GM12872 (cell line): ENCODE results near the gene EVC2.

ENCODE experiments used
- TF ChIP-seq, protein P1 (sequence below): IDR thresholded peaks from 3 replicates; pipeline ENCODE4 v1.5.1; 2011; ENCODE audit warnings: low read depth, mild to moderate bottlenecking, low read length, moderate library complexity; ENCODE audit not compliant: insufficient read depth

EVC2 gene

GRCh38 chr4:5553801-5554200, 154.6 kb downstream of the EVC2 start:
- TF ChIP-seq, protein P1, sequence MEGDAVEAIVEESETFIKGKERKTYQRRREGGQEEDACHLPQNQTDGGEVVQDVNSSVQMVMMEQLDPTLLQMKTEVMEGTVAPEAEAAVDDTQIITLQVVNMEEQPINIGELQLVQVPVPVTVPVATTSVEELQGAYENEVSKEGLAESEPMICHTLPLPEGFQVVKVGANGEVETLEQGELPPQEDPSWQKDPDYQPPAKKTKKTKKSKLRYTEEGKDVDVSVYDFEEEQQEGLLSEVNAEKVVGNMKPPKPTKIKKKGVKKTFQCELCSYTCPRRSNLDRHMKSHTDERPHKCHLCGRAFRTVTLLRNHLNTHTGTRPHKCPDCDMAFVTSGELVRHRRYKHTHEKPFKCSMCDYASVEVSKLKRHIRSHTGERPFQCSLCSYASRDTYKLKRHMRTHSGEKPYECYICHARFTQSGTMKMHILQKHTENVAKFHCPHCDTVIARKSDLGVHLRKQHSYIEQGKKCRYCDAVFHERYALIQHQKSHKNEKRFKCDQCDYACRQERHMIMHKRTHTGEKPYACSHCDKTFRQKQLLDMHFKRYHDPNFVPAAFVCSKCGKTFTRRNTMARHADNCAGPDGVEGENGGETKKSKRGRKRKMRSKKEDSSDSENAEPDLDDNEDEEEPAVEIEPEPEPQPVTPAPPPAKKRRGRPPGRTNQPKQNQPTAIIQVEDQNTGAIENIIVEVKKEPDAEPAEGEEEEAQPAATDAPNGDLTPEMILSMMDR, result no peak

DNA sequence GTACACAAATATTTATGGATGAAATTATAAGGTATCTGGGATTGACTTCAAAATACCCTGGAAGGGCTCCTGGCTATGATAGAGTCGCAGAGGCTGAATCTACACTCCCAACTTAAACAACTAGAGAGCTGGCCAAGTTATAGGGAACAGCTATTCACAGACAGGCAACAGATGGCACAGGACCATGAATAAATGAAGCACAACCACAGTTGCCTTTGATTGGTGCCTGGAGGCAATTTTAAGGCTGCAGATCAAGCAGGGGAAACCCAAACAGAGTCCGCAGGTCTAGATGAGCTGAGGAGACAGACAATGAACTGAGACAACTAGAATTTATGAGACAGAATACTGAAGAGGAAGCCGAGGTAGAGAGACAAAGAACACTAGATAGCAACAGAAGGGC, 155.9 kb downstream of the EVC2 start:
- TF ChIP-seq, protein P1, result no peak

DNA sequence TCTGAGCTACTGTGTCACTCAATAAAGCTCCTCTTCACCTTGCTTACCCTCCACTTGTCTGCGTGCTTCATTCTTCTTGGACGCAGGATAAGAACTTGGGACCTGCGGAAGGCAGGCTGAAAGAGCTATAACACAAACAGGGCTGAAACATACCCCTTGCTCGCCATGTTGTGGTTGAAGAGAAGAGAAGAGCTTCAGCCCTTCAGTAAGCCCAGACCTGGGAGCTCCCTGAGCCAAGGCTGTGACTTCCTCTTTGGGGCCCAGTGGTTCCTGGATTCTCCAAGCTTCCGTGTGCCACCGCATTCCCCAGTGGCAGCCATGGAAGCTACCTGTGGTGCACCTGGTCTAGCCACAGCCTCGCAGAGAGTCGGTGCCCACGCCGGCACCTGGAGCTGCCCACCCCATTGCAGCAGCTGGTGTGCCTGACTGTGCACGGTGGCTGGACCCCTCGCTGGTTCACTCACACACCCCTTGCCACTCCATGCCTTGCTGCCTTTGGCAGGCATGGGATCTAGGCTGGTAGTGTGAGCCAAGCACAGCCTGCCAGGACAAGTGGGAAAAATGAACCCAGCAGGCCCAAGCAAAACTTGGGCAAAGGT, 160.6 kb downstream of the EVC2 start:
- TF ChIP-seq, protein P1, result no peak

DNA sequence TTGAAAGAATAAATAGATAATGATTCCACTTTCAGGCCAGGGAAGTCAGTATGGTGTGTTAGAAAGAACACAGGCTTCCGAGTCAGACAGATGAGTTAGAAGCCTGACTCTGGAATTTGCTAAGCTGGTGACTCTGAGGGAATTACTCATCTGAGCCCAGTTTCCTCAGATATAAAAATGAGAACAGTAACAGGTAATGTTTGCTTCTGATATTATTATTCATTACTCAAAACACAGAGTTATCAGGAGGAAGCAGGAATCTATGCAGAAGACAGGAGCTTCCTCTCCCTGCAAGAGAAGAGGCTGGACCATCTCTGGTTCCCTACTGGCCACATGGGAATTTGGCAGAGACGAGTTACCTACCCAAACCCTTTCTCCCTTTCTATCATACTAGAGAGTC, 163.1 kb downstream of the EVC2 start:
- TF ChIP-seq, protein P1, result no peak

- TF ChIP-seq, protein P1, result no peak
Measured at GRCh38 chr4:5544762-5545161, 163.6 kb downstream of the EVC2 start.

DNA sequence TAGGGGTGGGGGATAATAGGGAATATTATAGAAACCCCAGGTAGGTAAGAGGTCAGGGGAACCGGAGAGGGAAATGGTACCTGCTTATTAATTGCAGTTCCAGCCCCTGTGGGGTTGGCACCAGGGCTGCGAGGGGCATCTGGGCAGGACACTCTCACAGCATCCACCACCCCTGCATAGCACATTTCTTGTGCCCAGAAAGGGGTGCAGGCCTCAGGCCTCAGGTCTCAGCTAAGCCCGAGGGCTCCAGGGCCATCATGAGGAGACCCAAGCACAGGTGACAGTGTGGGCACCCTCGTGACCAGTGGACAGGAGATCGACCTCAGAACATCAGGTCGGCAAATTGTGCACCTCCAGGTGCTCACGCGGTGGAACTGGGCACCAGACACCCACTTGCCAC, 164.7 kb downstream of the EVC2 start:
- TF ChIP-seq, protein P1, result no peak

DNA sequence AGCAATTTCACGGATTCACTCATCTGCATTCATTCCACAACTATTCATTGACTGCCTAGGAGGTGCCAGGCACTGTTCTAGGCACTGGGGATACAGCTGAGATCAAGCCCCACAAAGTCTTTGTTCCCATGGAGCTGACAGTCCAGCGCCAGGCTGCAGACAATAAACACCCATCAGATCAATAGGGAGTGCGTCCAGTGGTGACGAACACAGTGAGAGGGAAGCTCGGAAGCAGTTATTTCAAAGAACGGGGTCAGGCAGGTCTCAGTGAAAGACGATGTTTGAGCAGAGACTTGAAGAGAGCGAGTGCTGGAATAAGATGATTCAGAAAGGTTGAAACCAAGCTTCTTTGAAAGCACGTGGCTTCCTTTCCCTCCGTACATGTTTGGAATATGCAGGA, 167.2 kb downstream of the EVC2 start:
- TF ChIP-seq, protein P1, result no peak
